ENCODE results near the gene MTHFD1. TPM values are rescaled to one million over a fixed set of nuclear protein-coding genes. Genes with fewer than 3 reads are reported as not detected.

Gene MTHFD1
- total and polyA plus RNA-seq, 10 donors, result 17.6 to 65.9 (median 29.7) TPM

- 0 to 11% (median 6%) methylated on average over 3 of the region's 3 CpGs for WGBS, 5 donors
- intact Hi-C loops (cut with DNase I; ENCODE audit: low total_unique reads), result no loop called here
- peak overlapping the region; percentile 99 to 100 (median 99) for H3K27ac ChIP-seq
- DNase-seq, result no peak
- peak overlapping the region in 7 of 8 donors; percentile 55 to 88 (median 79) for H3K4me3 ChIP-seq
- peaks cover 41 to 80% (median 70%) of the 10 kb centered on the region in 6 donors for H3K4me1 ChIP-seq
- H3K36me3 ChIP-seq, result no peaks in the 10 kb centered on the region
- TF ChIP-seq POLR2AphosphoS5 (IDR thresholded peaks at IDR 0.05) (no peak), POLR2A (IDR thresholded peaks at IDR 0.05) (peak in 1 of 3 donors; percentile 20)
- H3K9me3 ChIP-seq, result no peaks in the 10 kb centered on the region
- H3K27me3 ChIP-seq (replicated peaks in 1 of 7), result no peaks in the 10 kb centered on the region
Measured at GRCh38 chr14:64506721-64507120, 118.6 kb downstream of the MTHFD1 start.

DNA sequence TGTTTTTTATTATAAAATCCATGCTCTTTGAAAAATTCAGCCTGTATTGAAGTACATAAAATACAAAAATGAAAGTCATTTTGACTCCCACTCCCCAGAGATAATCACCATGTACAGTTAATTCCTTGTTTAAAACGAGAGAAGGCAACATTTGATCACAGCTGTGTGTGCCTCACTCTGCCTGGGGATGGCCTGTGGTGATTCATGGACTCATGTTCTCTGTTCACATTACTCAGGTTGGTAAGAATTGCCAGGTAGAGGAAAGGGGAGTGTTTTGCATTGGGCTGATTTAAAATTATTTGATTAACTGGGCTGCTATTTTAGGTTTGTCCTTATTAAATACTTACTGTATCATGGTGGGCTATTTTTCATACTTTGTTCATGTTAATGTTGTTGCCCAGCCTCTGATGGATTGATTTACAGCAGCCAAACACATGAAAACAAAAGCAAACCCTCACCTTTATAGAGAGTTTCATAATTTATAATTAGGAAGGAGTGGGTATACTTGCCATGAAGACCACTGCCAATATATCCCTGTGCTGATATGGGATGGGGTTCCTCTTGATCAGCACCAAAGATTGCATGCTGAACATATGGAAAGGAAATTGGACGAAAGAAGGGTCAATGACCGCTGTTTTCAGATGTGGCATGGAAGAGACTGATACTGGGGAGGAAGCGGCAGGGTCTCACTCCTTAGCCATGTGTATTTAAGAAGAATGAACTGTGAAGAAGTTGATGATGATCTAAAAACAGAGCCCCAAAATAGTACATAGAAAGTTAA is 119.4 kb downstream of the MTHFD1 start:
- no peaks in the 10 kb centered on the region for H3K36me3 ChIP-seq
- H3K4me1 ChIP-seq, result peaks cover 41 to 80% (median 70%) of the 10 kb centered on the region in 6 donors
- intact Hi-C loops (cut with DNase I; ENCODE audit: low total_unique reads), result no loop called here

GRCh38 chr14:64508215-64508776 is 120.1 kb downstream of the MTHFD1 start:
- Histone ChIP-seq H3K27me3 (replicated peaks in 1 of 7) (no peaks in the 10 kb centered on the region), H3K4me1 (peaks cover 48 to 81% (median 73%) of the 10 kb centered on the region in 6 donors), H3K36me3 (peaks cover 0 to 5% (median 0%) of the 10 kb centered on the region in 6 donors), H3K4me3 (peak overlapping the region in 2 of 8 donors; percentile 5 to 88), H3K27ac (peak overlapping the region in 7 of 8 donors; percentile 24 to 100 (median 99)), H3K9me3 (no peaks in the 10 kb centered on the region)
- WGBS, 5 donors, result 24 to 35% (median 28%) methylated on average over 1 of the region's 1 CpG
- no peak for TF ChIP-seq POLR2A (IDR thresholded peaks at IDR 0.05)
- TF ChIP-seq, protein P1, sequence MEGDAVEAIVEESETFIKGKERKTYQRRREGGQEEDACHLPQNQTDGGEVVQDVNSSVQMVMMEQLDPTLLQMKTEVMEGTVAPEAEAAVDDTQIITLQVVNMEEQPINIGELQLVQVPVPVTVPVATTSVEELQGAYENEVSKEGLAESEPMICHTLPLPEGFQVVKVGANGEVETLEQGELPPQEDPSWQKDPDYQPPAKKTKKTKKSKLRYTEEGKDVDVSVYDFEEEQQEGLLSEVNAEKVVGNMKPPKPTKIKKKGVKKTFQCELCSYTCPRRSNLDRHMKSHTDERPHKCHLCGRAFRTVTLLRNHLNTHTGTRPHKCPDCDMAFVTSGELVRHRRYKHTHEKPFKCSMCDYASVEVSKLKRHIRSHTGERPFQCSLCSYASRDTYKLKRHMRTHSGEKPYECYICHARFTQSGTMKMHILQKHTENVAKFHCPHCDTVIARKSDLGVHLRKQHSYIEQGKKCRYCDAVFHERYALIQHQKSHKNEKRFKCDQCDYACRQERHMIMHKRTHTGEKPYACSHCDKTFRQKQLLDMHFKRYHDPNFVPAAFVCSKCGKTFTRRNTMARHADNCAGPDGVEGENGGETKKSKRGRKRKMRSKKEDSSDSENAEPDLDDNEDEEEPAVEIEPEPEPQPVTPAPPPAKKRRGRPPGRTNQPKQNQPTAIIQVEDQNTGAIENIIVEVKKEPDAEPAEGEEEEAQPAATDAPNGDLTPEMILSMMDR (IDR thresholded peaks at IDR 0.05 in 8 of 11, conservative IDR thresholded peaks at IDR 0.05 in 3 of 11), result no peak
- TF ChIP-seq POLR2AphosphoS5 (IDR thresholded peaks at IDR 0.05), result no peak
- no peak for DNase-seq
- intact Hi-C loops (cut with DNase I; ENCODE audit: low total_unique reads), result no loop called here

More for the DNA sequence above, 119.4 kb downstream of the MTHFD1 start:
- peak overlapping the region in 7 of 8 donors; percentile 99 to 100 (median 99) for H3K27ac ChIP-seq
- 43 to 70% (median 57%) methylated on average over 4 of the region's 4 CpGs for WGBS, 5 donors
- TF ChIP-seq, protein P1 (IDR thresholded peaks at IDR 0.05 in 8 of 11, conservative IDR thresholded peaks at IDR 0.05 in 3 of 11), result no peak
- TF ChIP-seq POLR2AphosphoS5 (IDR thresholded peaks at IDR 0.05), result no peak
- TF ChIP-seq POLR2A (IDR thresholded peaks at IDR 0.05), result no peak
- peak overlapping the region in 3 of 8 donors; percentile 79 to 88 (median 88) for H3K4me3 ChIP-seq
- no peaks in the 10 kb centered on the region for H3K9me3 ChIP-seq
- no peaks in the 10 kb centered on the region for H3K27me3 ChIP-seq (replicated peaks in 1 of 7)
- no peak for DNase-seq

GRCh38 chr14:64509036-64509435 is 120.9 kb downstream of the MTHFD1 start:
- H3K4me1 ChIP-seq, result peaks cover 48 to 88% (median 78%) of the 10 kb centered on the region in 6 donors
- no peaks in the 10 kb centered on the region for H3K27me3 ChIP-seq (replicated peaks in 1 of 7)
- 79 to 92% (median 88%) methylated on average over 8 of the region's 8 CpGs for WGBS, 5 donors
- H3K4me3 ChIP-seq, result no peak overlapping the region
- peaks cover 0 to 9% (median 0%) of the 10 kb centered on the region in 6 donors for H3K36me3 ChIP-seq
- intact Hi-C loops (cut with DNase I; ENCODE audit: low total_unique reads), result no loop called here
- DNase-seq, result no peak
- H3K27ac ChIP-seq, result peak overlapping the region in 3 of 8 donors; percentile 2 to 39 (median 27)
- TF ChIP-seq POLR2A (IDR thresholded peaks at IDR 0.05), result no peak
- no peaks in the 10 kb centered on the region for H3K9me3 ChIP-seq

Small RNA genes within 50 kb of the gene (small RNA-seq; reads per million reads assigned to genes)
- 0 reads per million in 4 donors for gene AL161756.2

Other genes with a start within 250 kb of the MTHFD1 start
- 1 to 10 TPM; 3.1 to 9.0 (median 5.4) TPM for gene ESR2, start 94.0 kb upstream of the MTHFD1 start, total RNA-seq
- 1 to 10 TPM in 2 of 3 donors, under 1 TPM in 1; 0.93 to 1.4 (median 1.3) TPM for gene ESR2, start 94.0 kb upstream of the MTHFD1 start, polyA plus RNA-seq
- 1 to 10 TPM in 5 of 7 donors, under 1 TPM in 2; 0.76 to 3.7 (median 1.8) TPM for gene AKAP5, start 77.1 kb downstream of the MTHFD1 start, total RNA-seq
- gene AKAP5, start 77.1 kb downstream of the MTHFD1 start, polyA plus RNA-seq, result under 1 TPM; 0.39 to 0.58 (median 0.56) TPM
- 10 to 100 TPM; 14.7 to 27.5 (median 21.3) TPM for gene ZBTB25, start 115.5 kb downstream of the MTHFD1 start, total RNA-seq
- 1 to 10 TPM; 5.0 to 5.7 (median 5.5) TPM for gene ZBTB25, start 115.5 kb downstream of the MTHFD1 start, polyA plus RNA-seq
- 10 to 100 TPM; 51.7 to 84.2 (median 66.9) TPM for gene ZBTB1, start 116.4 kb downstream of the MTHFD1 start, total RNA-seq
- gene ZBTB1, start 116.4 kb downstream of the MTHFD1 start, polyA plus RNA-seq, result 10 to 100 TPM; 25.4 to 31.3 (median 27.5) TPM
- gene HSPA2, start 152.4 kb downstream of the MTHFD1 start, total RNA-seq, result 10 to 100 TPM; 15.2 to 53.8 (median 31.4) TPM
- gene HSPA2, start 152.4 kb downstream of the MTHFD1 start, polyA plus RNA-seq, result 10 to 100 TPM in 1 of 3 donors, 1 to 10 TPM in 2; 3.9 to 10.8 (median 6.0) TPM
- 1 to 10 TPM in 2 of 7 donors, under 1 TPM in 3, not detected in 2; 0.30 to 1.1 (median 0.72) TPM for gene PPP1R36, start 161.6 kb downstream of the MTHFD1 start, total RNA-seq
- under 1 TPM; 0.26 to 0.48 (median 0.36) TPM for gene PPP1R36, start 161.6 kb downstream of the MTHFD1 start, polyA plus RNA-seq

Measured in spleen (tissue), 11 donors.